H9 (cell line): ENCODE results near the gene TAF11L13. TPM values are rescaled to one million over a fixed set of nuclear protein-coding genes. Genes with fewer than 3 reads are reported as not detected.

Source experiments
- DNase-seq: peaks from one replicate; pipeline ENCODE4 v3.0.0-alpha.2; 2017
- H2AFZ ChIP-seq: one replicate; pipeline ENCODE4 v1.6.1; 2013; ENCODE audit warnings: mild to moderate bottlenecking, low read length, control low read depth, moderate library complexity
- H2AK5ac ChIP-seq: 2 replicates; pipeline ENCODE4 v1.6.1; 2013; ENCODE audit warnings: low read length, control low read depth, mixed read lengths; ENCODE audit not compliant: insufficient read length
- H2BK120ac ChIP-seq: one replicate; pipeline ENCODE4 v1.6.1; 2013; ENCODE audit warnings: low read depth, mild to moderate bottlenecking, low read length, control low read depth, inconsistent platforms; ENCODE audit not compliant: poor library complexity, severe bottlenecking
- H2BK12ac ChIP-seq: 2 replicates; pipeline ENCODE4 v1.6.1; 2013; ENCODE audit warnings: low read length, control low read depth, mixed read lengths, low read depth; ENCODE audit not compliant: insufficient read length
- H2BK15ac ChIP-seq: 2 replicates; pipeline ENCODE4 v1.6.1; 2013; ENCODE audit warnings: low read depth, low read length, control low read depth
- H2BK20ac ChIP-seq: one replicate; pipeline ENCODE4 v1.6.1; 2013; ENCODE audit warnings: low read depth, mild to moderate bottlenecking, low read length, control low read depth, inconsistent platforms; ENCODE audit not compliant: poor library complexity, severe bottlenecking
- H2BK5ac ChIP-seq: 2 replicates; pipeline ENCODE4 v1.6.1; 2013; ENCODE audit warnings: low read length, control low read depth, mixed read lengths; ENCODE audit not compliant: insufficient read length
- H3K14ac ChIP-seq: 2 replicates; pipeline ENCODE4 v1.6.1; 2013; ENCODE audit warnings: low read length, control low read depth; ENCODE audit not compliant: insufficient read depth
- H3K18ac ChIP-seq: 2 replicates; pipeline ENCODE4 v1.6.1; 2013; ENCODE audit warnings: low read depth, mild to moderate bottlenecking, mixed read lengths, low read length, control low read depth; ENCODE audit not compliant: insufficient read length
- H3K23ac ChIP-seq: 2 replicates; pipeline ENCODE4 v1.6.1; 2013; ENCODE audit warnings: low read length, control low read depth, mixed read lengths, low read depth; ENCODE audit not compliant: insufficient read length
- H3K23me2 ChIP-seq: 2 replicates; pipeline ENCODE4 v1.6.1; 2013; ENCODE audit warnings: low read depth, mild to moderate bottlenecking, mixed read lengths, low read length, control low read depth; ENCODE audit not compliant: insufficient read length, poor library complexity, severe bottlenecking
- H3K27ac ChIP-seq: 2 replicates; pipeline ENCODE4 v1.5.1; 2013; ENCODE audit warnings: low read length, control low read depth, mixed read lengths, low read depth; ENCODE audit not compliant: insufficient read length
- H3K27me3 ChIP-seq: 2 replicates; pipeline ENCODE4 v1.6.1; 2013; ENCODE audit warnings: low read length, control low read depth, inconsistent platforms; ENCODE audit not compliant: insufficient read depth
- H3K4ac ChIP-seq: 2 replicates; pipeline ENCODE4 v1.6.1; 2013; ENCODE audit warnings: low read depth, mild to moderate bottlenecking, control low read depth, inconsistent platforms, low read length, moderate library complexity
- H3K4me1 ChIP-seq: 2 replicates; pipeline ENCODE4 v1.6.1; 2013; ENCODE audit warnings: low read length, control low read depth, inconsistent platforms; ENCODE audit not compliant: insufficient read depth
- H3K4me2 ChIP-seq: 2 replicates; pipeline ENCODE4 v1.6.1; 2013; ENCODE audit warnings: low read length, control low read depth, mixed read lengths; ENCODE audit not compliant: insufficient read length, insufficient read depth
- H3K56ac ChIP-seq: 2 replicates; pipeline ENCODE4 v1.6.1; 2013; ENCODE audit warnings: low read depth, mild to moderate bottlenecking, mixed read lengths, low read length, control low read depth; ENCODE audit not compliant: insufficient read length
- H3K79me1 ChIP-seq: 2 replicates; pipeline ENCODE4 v1.6.1; 2013; ENCODE audit warnings: low read depth, mild to moderate bottlenecking, moderate library complexity, low read length, control low read depth, inconsistent platforms; ENCODE audit not compliant: insufficient read depth, poor library complexity, severe bottlenecking
- H3K79me2 ChIP-seq: 2 replicates; pipeline ENCODE4 v1.6.1; 2013; ENCODE audit warnings: low read length, control low read depth, inconsistent platforms; ENCODE audit not compliant: insufficient read depth
- H3K9ac ChIP-seq: 2 replicates; pipeline ENCODE4 v1.6.1; 2013; ENCODE audit warnings: low read length, control low read depth, mixed read lengths; ENCODE audit not compliant: insufficient read length; ENCODE audit errors: extremely low read depth
- H3K9me3 ChIP-seq: one replicate; pipeline ENCODE4 v1.6.1; 2013; ENCODE audit warnings: low read depth, low read length, inconsistent platforms; ENCODE audit not compliant: control insufficient read depth
- H3T11ph ChIP-seq: one replicate; pipeline ENCODE4 v1.6.1; 2013; ENCODE audit warnings: mild to moderate bottlenecking, low read length, control low read depth, inconsistent platforms
- H4K20me1 ChIP-seq: one replicate; pipeline ENCODE4 v1.6.1; 2013; ENCODE audit not compliant: control insufficient read depth, insufficient read length, insufficient read depth
- H4K5ac ChIP-seq: 2 replicates; pipeline ENCODE4 v1.6.1; 2013; ENCODE audit warnings: low read depth, mild to moderate bottlenecking, mixed read lengths, low read length, control low read depth; ENCODE audit not compliant: insufficient read length
- H4K8ac ChIP-seq: replicated peaks from 2 replicates; pipeline ENCODE4 v1.6.1; 2013; ENCODE audit warnings: low read length, control low read depth, mixed read lengths, low read depth; ENCODE audit not compliant: insufficient read length
- H4K91ac ChIP-seq: 2 replicates; pipeline ENCODE4 v1.6.1; 2013; ENCODE audit warnings: low read depth, mild to moderate bottlenecking, moderate library complexity, mixed read lengths, low read length, control low read depth; ENCODE audit not compliant: insufficient read length
- H3K27ac Mint-ChIP-seq, 3 experiments: 2 replicates in 2 of 3; 3 replicates in 1 of 3; pipeline ENCODE4 v1.8.0; 2020 to 2021; ENCODE audit warnings: mixed read lengths in 3 of 3, mild to moderate bottlenecking in 1 of 3, moderate library complexity in 1 of 3
- H3K27me3 Mint-ChIP-seq: 2 replicates; pipeline ENCODE4 v1.8.0; 2021; ENCODE audit warnings: low read depth, mild to moderate bottlenecking, moderate library complexity, mixed read lengths
- H3K36me3 Mint-ChIP-seq, 3 experiments: 2 replicates in 2 of 3; 3 replicates in 1 of 3; pipeline ENCODE4 v1.8.0; 2020 to 2021; ENCODE audit warnings: low read depth in 3 of 3, mixed read lengths in 3 of 3; ENCODE audit not compliant: insufficient read depth in 1 of 3
- H3K4me1 Mint-ChIP-seq, 2 experiments: 2 replicates each; pipeline ENCODE4 v1.8.0; 2020; ENCODE audit warnings: mixed read lengths in 2 of 2
- H3K4me3 Mint-ChIP-seq, 2 experiments: 2 replicates in 1 of 2; 3 replicates in 1 of 2; pipeline ENCODE4 v1.8.0; 2020 to 2021; ENCODE audit warnings: mild to moderate bottlenecking in 2 of 2, mixed read lengths in 2 of 2, moderate library complexity in 1 of 2
- H3K9me3 Mint-ChIP-seq, 2 experiments: 2 replicates in 1 of 2; 3 replicates in 1 of 2; pipeline ENCODE4 v1.8.0; 2020; ENCODE audit warnings: mild to moderate bottlenecking in 2 of 2, mixed read lengths in 2 of 2, moderate library complexity in 1 of 2
- CTCF ChIP-seq: fragments of 200-600 bp; sonication (generic); conservative IDR thresholded peaks from 3 replicates; pipeline ENCODE4 v1.8.0; 2021; ENCODE audit warnings: antibody characterized with exemption, mild to moderate bottlenecking
- WGBS: extraction: QIAGEN DNeasy Blood & Tissue Kit; methylation state at CpG from one replicate; pipeline ENCODE4 v1.1.7; 2013; ENCODE audit warnings: missing lambda C conversion rate, low lambda C conversion rate, mixed read lengths; ENCODE audit not compliant: insufficient read length; ENCODE audit errors: extremely low coverage; 5-methylcytosine and 5-hydroxymethylcytosine counted together
- total RNA-seq: library from RNA; stranded (reverse); gene quantifications from 2 replicates; pipeline ENCODE4 v1.2.1, GENCODE V29; 2021

TAF11L13 gene
- total RNA-seq, 1 experiment from 2014 or later = not detected

GRCh38 chr5:17680737-17681136 lies 48.8 kb downstream of the TAF11L13 start:
- Histone ChIP-seq H2BK5ac (no peak overlapping the region), H4K91ac (no peak overlapping the region), H4K8ac (no peak overlapping the region), H2BK120ac (no peak overlapping the region), H3T11ph (no peak overlapping the region), H3K27ac (no peak overlapping the region), H3K79me1 (no peaks in the 10 kb centered on the region), H3K9ac (no peak overlapping the region), H4K5ac (no peak overlapping the region), H3K9me3 (no peaks in the 10 kb centered on the region), H3K56ac (no peak overlapping the region), H2AK5ac (no peak overlapping the region), H3K79me2 (no peaks in the 10 kb centered on the region), H3K4me1 (no peaks in the 10 kb centered on the region), H2BK15ac (no peak overlapping the region), H3K4ac (no peak overlapping the region), H4K20me1 (no peaks in the 10 kb centered on the region), H3K14ac (no peak overlapping the region), H3K23me2 (no peaks in the 10 kb centered on the region), H2AFZ (no peak overlapping the region), H3K18ac (no peak overlapping the region), H3K27me3 (no peaks in the 10 kb centered on the region), H3K23ac (no peak overlapping the region), H2BK20ac (no peak overlapping the region), H2BK12ac (no peak overlapping the region), H3K4me2 (no peak overlapping the region)
- no CpG with 5 or more reads among the region's 2 CpGs for WGBS
- no peaks in the 10 kb centered on the region for H3K27me3 Mint-ChIP-seq
- H3K4me1 Mint-ChIP-seq = 0 out of 4 replicates have a peak, but pooled peaks cover 0 to 3% of the 10 kb centered on the region in 2 experiments
- DNase-seq = no peak
- no peak overlapping the region for H3K4me3 Mint-ChIP-seq
- H3K9me3 Mint-ChIP-seq = no peaks in the 10 kb centered on the region
- no peak for TF ChIP-seq CTCF
- no peak overlapping the region for H3K27ac Mint-ChIP-seq
- no peaks in the 10 kb centered on the region for H3K36me3 Mint-ChIP-seq

Other genes starting within 250 kb of the TAF11L13 start
- gene TAF11L2, start 133.9 kb upstream of the TAF11L13 start, total RNA-seq = not detected in 2 replicates
- not detected in 2 replicates for gene TAF11L3, start 113.7 kb upstream of the TAF11L13 start, total RNA-seq
- gene TAF11L4, start 110.3 kb upstream of the TAF11L13 start, total RNA-seq = not detected in 2 replicates
- gene TAF11L5, start 106.9 kb upstream of the TAF11L13 start, total RNA-seq = not detected in 2 replicates
- gene TAF11L6, start 103.4 kb upstream of the TAF11L13 start, total RNA-seq = not detected in 2 replicates
- gene TAF11L7, start 46.3 kb upstream of the TAF11L13 start, total RNA-seq = not detected in 2 replicates
- not detected in 2 replicates for gene TAF11L8, start 41.1 kb upstream of the TAF11L13 start, total RNA-seq
- not detected in 2 replicates for gene TAF11L9, start 37.7 kb upstream of the TAF11L13 start, total RNA-seq
- gene TAF11L10, start 34.3 kb upstream of the TAF11L13 start, total RNA-seq = not detected in 2 replicates
- not detected in 2 replicates for gene TAF11L11, start 27.9 kb upstream of the TAF11L13 start, total RNA-seq
- gene TAF11L12, start 21.7 kb upstream of the TAF11L13 start, total RNA-seq = not detected in 2 replicates
- not detected in 2 replicates for gene TAF11L14, start 2.4 kb downstream of the TAF11L13 start, total RNA-seq